ENCODE results near the gene RHBDL2.

Gene RHBDL2

DNA sequence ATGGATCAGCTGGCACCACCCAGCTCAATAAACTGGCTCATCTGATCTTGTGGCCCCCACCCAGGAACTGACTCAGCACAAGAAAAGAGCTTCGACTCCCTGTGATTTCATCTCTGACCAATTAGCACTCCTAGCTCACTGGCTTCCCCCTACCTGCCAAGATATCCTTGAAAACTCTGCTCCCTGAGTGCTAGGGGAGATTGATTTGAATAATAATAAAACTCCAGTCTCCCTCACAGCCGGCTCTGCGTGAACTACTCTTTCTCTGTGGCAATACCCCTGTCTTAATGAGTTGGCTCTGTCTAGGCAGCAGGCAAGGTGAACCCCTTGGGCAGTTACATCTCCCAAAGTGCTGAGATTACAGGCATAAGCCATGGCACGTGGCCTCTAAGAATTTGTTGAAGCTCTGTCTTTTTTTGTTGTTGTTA is 11.8 kb upstream of the RHBDL2 start:
- Histone ChIP-seq H3K9me3 (no peaks in the 10 kb centered on the region), H3K4me1 (no peaks in the 10 kb centered on the region), H3K36me3 (no peaks in the 10 kb centered on the region), H3K4me3 (ENCODE audit: low read depth, low read length) (no peak overlapping the region), H3K27me3 (no peaks in the 10 kb centered on the region)
- no peak for DNase-seq
- TF ChIP-seq, protein P1, sequence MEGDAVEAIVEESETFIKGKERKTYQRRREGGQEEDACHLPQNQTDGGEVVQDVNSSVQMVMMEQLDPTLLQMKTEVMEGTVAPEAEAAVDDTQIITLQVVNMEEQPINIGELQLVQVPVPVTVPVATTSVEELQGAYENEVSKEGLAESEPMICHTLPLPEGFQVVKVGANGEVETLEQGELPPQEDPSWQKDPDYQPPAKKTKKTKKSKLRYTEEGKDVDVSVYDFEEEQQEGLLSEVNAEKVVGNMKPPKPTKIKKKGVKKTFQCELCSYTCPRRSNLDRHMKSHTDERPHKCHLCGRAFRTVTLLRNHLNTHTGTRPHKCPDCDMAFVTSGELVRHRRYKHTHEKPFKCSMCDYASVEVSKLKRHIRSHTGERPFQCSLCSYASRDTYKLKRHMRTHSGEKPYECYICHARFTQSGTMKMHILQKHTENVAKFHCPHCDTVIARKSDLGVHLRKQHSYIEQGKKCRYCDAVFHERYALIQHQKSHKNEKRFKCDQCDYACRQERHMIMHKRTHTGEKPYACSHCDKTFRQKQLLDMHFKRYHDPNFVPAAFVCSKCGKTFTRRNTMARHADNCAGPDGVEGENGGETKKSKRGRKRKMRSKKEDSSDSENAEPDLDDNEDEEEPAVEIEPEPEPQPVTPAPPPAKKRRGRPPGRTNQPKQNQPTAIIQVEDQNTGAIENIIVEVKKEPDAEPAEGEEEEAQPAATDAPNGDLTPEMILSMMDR (IDR thresholded peaks at IDR 0.05; ENCODE audit: low read depth, low read length), result no peak

- H3K36me3 ChIP-seq, result no peaks in the 10 kb centered on the region
- no peak for DNase-seq
- H3K9me3 ChIP-seq, result no peaks in the 10 kb centered on the region
- H3K4me3 ChIP-seq (ENCODE audit: low read depth, low read length), result no peak overlapping the region
- no peaks in the 10 kb centered on the region for H3K4me1 ChIP-seq
- H3K27me3 ChIP-seq, result no peaks in the 10 kb centered on the region
- TF ChIP-seq, protein P1 (IDR thresholded peaks at IDR 0.05; ENCODE audit: low read depth, low read length), result no peak
Observed at GRCh38 chr1:38950553-38950952, 8.9 kb upstream of the RHBDL2 start.

GRCh38 chr1:38944547-38944946 is 2.9 kb upstream of the RHBDL2 start:
- no peaks in the 10 kb centered on the region for H3K4me1 ChIP-seq
- no peaks in the 10 kb centered on the region for H3K36me3 ChIP-seq
- TF ChIP-seq, protein P1 (IDR thresholded peaks at IDR 0.05; ENCODE audit: low read depth, low read length), result no peak
- no peaks in the 10 kb centered on the region for H3K9me3 ChIP-seq
- H3K4me3 ChIP-seq (ENCODE audit: low read depth, low read length), result no peak overlapping the region
- no peak for DNase-seq
- no peaks in the 10 kb centered on the region for H3K27me3 ChIP-seq

DNA sequence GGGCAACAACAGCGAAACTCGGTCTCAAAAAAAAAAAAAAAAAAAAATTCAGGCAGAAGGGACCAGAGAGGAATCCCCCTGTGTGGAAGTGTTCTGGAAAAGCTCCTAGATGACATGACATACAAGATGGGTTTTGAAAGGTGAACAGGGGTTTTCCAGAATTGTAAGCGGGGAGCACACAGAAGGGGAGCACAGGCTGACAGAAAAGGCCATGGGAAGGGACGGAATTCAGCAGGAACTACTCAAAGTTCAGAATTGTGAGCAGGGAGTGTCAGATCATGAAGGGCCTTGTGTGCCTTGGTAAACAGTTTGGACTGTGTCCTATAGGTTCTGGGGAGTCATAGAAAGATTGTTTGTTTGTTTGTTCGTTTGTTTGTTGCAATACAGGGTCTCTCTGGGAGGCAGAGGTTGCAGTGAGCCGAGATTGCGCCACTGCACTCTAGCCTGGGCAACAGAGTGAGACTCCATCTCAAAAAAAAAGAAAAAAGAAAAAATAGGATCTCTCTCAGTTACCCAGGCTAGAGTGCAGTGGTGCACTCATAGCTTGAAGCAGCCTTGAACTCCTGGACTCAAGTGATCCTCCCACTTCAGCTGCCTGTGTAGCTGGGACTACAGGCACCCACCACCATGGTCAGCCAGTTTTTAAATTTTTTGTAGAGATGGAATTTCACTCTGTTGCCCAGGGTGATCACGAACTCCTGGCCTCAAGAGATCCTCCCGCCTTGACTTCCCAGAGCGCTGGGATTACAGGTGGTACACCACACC is 1.2 kb upstream of the RHBDL2 start:
- no peak for DNase-seq
- no peaks in the 10 kb centered on the region for H3K27me3 ChIP-seq
- no peaks in the 10 kb centered on the region for H3K4me1 ChIP-seq
- no peak overlapping the region for H3K4me3 ChIP-seq (ENCODE audit: low read depth, low read length)
- H3K36me3 ChIP-seq, result no peaks in the 10 kb centered on the region
- TF ChIP-seq, protein P1 (IDR thresholded peaks at IDR 0.05; ENCODE audit: low read depth, low read length), result no peak
- H3K9me3 ChIP-seq, result no peaks in the 10 kb centered on the region

GRCh38 chr1:38941093-38941492 is 537 bp downstream of the RHBDL2 start:
- Histone ChIP-seq H3K4me3 (ENCODE audit: low read depth, low read length) (no peak overlapping the region), H3K36me3 (no peaks in the 10 kb centered on the region), H3K4me1 (no peaks in the 10 kb centered on the region), H3K27me3 (no peaks in the 10 kb centered on the region), H3K9me3 (no peaks in the 10 kb centered on the region)
- DNase-seq, result no peak
- TF ChIP-seq, protein P1 (IDR thresholded peaks at IDR 0.05; ENCODE audit: low read depth, low read length), result no peak

GRCh38 chr1:38940339-38941047 is 1.1 kb downstream of the RHBDL2 start:
- TF ChIP-seq, protein P1 (IDR thresholded peaks at IDR 0.05; ENCODE audit: low read depth, low read length), result no peak
- H3K4me3 ChIP-seq (ENCODE audit: low read depth, low read length), result no peak overlapping the region
- DNase-seq, result no peak
- no peaks in the 10 kb centered on the region for H3K36me3 ChIP-seq
- no peaks in the 10 kb centered on the region for H3K9me3 ChIP-seq
- no peaks in the 10 kb centered on the region for H3K27me3 ChIP-seq
- H3K4me1 ChIP-seq, result no peaks in the 10 kb centered on the region
